ENCODE results near the gene MCEE. TPM values are rescaled to one million over a fixed set of nuclear protein-coding genes. Genes with fewer than 3 reads are reported as not detected.

Gene MCEE
- total RNA-seq, 1 donor: 18.8 TPM

- no peak for TF ChIP-seq CTCF (IDR thresholded peaks at IDR 0.05; ENCODE audit: insufficient read depth, low read length)
- H3K4me3 ChIP-seq (ENCODE audit: low read depth, low read length): no peak overlapping the region
- DNase-seq (ENCODE audit: low read depth): peak; percentile 4
These were observed 69.2 kb downstream of the MCEE start for GRCh38 chr2:71060871-71061270.

- H3K4me3 ChIP-seq (ENCODE audit: low read depth, low read length): no peak overlapping the region
- no peak for TF ChIP-seq CTCF (IDR thresholded peaks at IDR 0.05; ENCODE audit: insufficient read depth, low read length)
- no peak for DNase-seq (ENCODE audit: low read depth)
These were observed 69.8 kb downstream of the MCEE start for GRCh38 chr2:71060211-71060610.

Small RNAs within 50 kb of the gene (small RNA-seq; reads per million reads assigned to genes)
- not detected for gene AC007881.1

Other genes starting within 250 kb of the MCEE start
- 0.82 and 1.4 TPM in 2 replicates for gene VAX2, start 229.7 kb downstream of the MCEE start, total RNA-seq (ENCODE audit: low replicate concordance)
- 0.09 and 0.57 TPM in 2 replicates for gene ATP6V1B1, start 194.3 kb downstream of the MCEE start, total RNA-seq (ENCODE audit: low replicate concordance)
- gene ANKRD53, start 151.6 kb downstream of the MCEE start, total RNA-seq (ENCODE audit: low replicate concordance): 1.1 and 6.5 TPM in 2 replicates
- 11.8 and 44.2 TPM in 2 replicates for gene TEX261, start 135.4 kb downstream of the MCEE start, total RNA-seq (ENCODE audit: low replicate concordance)
- 58.1 and 63.0 TPM in 2 replicates for gene NAGK, start 61.6 kb downstream of the MCEE start, total RNA-seq (ENCODE audit: low replicate concordance)
- gene MPHOSPH10, start 405 bp upstream of the MCEE start, total RNA-seq (ENCODE audit: low replicate concordance): 23.4 and 56.3 TPM in 2 replicates
- 0.27 and 1.6 TPM in 2 replicates for gene PAIP2B, start 96.9 kb upstream of the MCEE start, total RNA-seq (ENCODE audit: low replicate concordance)
- 123 and 280 TPM in 2 replicates for gene ZNF638, start 201.6 kb upstream of the MCEE start, total RNA-seq (ENCODE audit: low replicate concordance)